ENCODE results near the gene SLC25A22. TPM values are rescaled to one million over a fixed set of nuclear protein-coding genes. Genes with fewer than 3 reads are reported as not detected.

Gene SLC25A22
- polyA plus RNA-seq, 6 donors from 2014 or later = 6.8 to 9.4 (median 7.2) TPM

- Mint-ChIP-seq H3K4me1 (peaks cover 10 to 25% (median 22%) of the 10 kb centered on the region in 3 donors), H3K36me3 (no peaks in the 10 kb centered on the region), H3K9me3 (no peaks in the 10 kb centered on the region), H3K27me3 (no peaks in the 10 kb centered on the region), H3K27ac (peak overlapping the region in 1 of 6 donors; percentile 11), H3K4me3 (peak overlapping the region in 3 of 8 donors; percentile 12 to 64 (median 51))
- DNase-seq (no peak), ATAC-seq (ENCODE audit: low read depth in 2 of 2) (no peak)
Measured at GRCh38 chr11:749731-750130, 48.4 kb downstream of the SLC25A22 start.

GRCh38 chr11:748007-748359 lies 50.1 kb downstream of the SLC25A22 start:
- Mint-ChIP-seq H3K27me3 (no peaks in the 10 kb centered on the region), H3K4me3 (peak overlapping the region; percentile 78 to 94 (median 86)), H3K36me3 (no peaks in the 10 kb centered on the region), H3K27ac (peak overlapping the region in 3 of 6 donors; percentile 42 to 92 (median 76)), H3K9me3 (no peaks in the 10 kb centered on the region), H3K4me1 (peaks cover 10 to 25% (median 22%) of the 10 kb centered on the region in 3 donors)
- ATAC-seq (ENCODE audit: low read depth in 2 of 2) (peak; percentile 2 to 4), DNase-seq (no peak)

GRCh38 chr11:747158-748006 lies 50.7 kb downstream of the SLC25A22 start, which contains the start of gene TALDO1:
TSS of gene TALDO1 (plus strand) at chr11:747464. CDS start at chr11:747482, 18 bp downstream.
- no peaks in the 10 kb centered on the region for H3K36me3 Mint-ChIP-seq
- peaks cover 10 to 25% (median 22%) of the 10 kb centered on the region in 3 donors for H3K4me1 Mint-ChIP-seq
- DNase-seq (peak; percentile 87), ATAC-seq (ENCODE audit: low read depth in 2 of 2) (peak; percentile 83 to 86)
- H3K4me3 Mint-ChIP-seq = peak within 1 kb of the TSS; percentile 82 to 94 (median 90)
- H3K27ac Mint-ChIP-seq = peak within 1 kb of the TSS; percentile 18 to 92 (median 76)
- no peaks in the 10 kb centered on the region for H3K9me3 Mint-ChIP-seq
- H3K27me3 Mint-ChIP-seq = no peaks in the 10 kb centered on the region

- Mint-ChIP-seq H3K9me3 (no peaks in the 10 kb centered on the region), H3K4me3 (peak overlapping the region; percentile 82 to 93 (median 90)), H3K36me3 (no peaks in the 10 kb centered on the region), H3K27ac (peak overlapping the region in 4 of 6 donors; percentile 31 to 79 (median 69)), H3K27me3 (no peaks in the 10 kb centered on the region), H3K4me1 (peaks cover 10 to 25% (median 22%) of the 10 kb centered on the region in 3 donors)
- no peak for DNase-seq
- peak; percentile 39 for ATAC-seq (ENCODE audit: low read depth in 2 of 2)
Measured at GRCh38 chr11:746289-747157, 51.6 kb downstream of the SLC25A22 start.

GRCh38 chr11:745428-745827 lies 52.7 kb downstream of the SLC25A22 start:
- peaks cover 10 to 25% (median 17%) of the 10 kb centered on the region in 3 donors for H3K4me1 Mint-ChIP-seq
- H3K27ac Mint-ChIP-seq = no peak overlapping the region
- H3K4me3 Mint-ChIP-seq = peak overlapping the region in 2 of 8 donors; percentile 61 to 91
- DNase-seq (no peak), ATAC-seq (ENCODE audit: low read depth in 2 of 2) (no peak)
- no peaks in the 10 kb centered on the region for H3K36me3 Mint-ChIP-seq
- H3K9me3 Mint-ChIP-seq = no peaks in the 10 kb centered on the region
- H3K27me3 Mint-ChIP-seq = no peaks in the 10 kb centered on the region

GRCh38 chr11:742571-743201 lies 55.4 kb downstream of the SLC25A22 start:
- Mint-ChIP-seq H3K9me3 (no peaks in the 10 kb centered on the region), H3K27ac (no peak overlapping the region)
- no peak for ATAC-seq (ENCODE audit: low read depth in 2 of 2)

GRCh38 chr11:742156-742546 lies 55.9 kb downstream of the SLC25A22 start:
- no peak for DNase-seq
- peaks cover 12 to 15% (median 15%) of the 10 kb centered on the region in 3 donors for H3K4me1 Mint-ChIP-seq
- H3K36me3 Mint-ChIP-seq = no peaks in the 10 kb centered on the region
- peaks cover 0 to 16% (median 13%) of the 10 kb centered on the region in 3 donors for H3K27me3 Mint-ChIP-seq
- no peaks in the 10 kb centered on the region for H3K9me3 Mint-ChIP-seq
- no peak overlapping the region for H3K27ac Mint-ChIP-seq
- no peak for ATAC-seq (ENCODE audit: low read depth in 2 of 2)
- no peak overlapping the region for H3K4me3 Mint-ChIP-seq

More at GRCh38 chr11:742571-743201, 55.4 kb downstream of the SLC25A22 start:
- peaks cover 0 to 11% (median 7%) of the 10 kb centered on the region in 3 donors for H3K27me3 Mint-ChIP-seq
- DNase-seq = no peak
- H3K4me1 Mint-ChIP-seq = peaks cover 7 to 10% (median 10%) of the 10 kb centered on the region in 3 donors
- H3K36me3 Mint-ChIP-seq = no peaks in the 10 kb centered on the region
- H3K4me3 Mint-ChIP-seq = no peak overlapping the region

Other genes with a start within 250 kb of the SLC25A22 start
- 1 to 10 TPM; 2.1 to 4.8 (median 2.9) TPM for gene LMNTD2, start 237.5 kb downstream of the SLC25A22 start, polyA plus RNA-seq (ENCODE audit: low read depth in 6 of 6)
- gene RASSF7, start 237.3 kb downstream of the SLC25A22 start, polyA plus RNA-seq (ENCODE audit: low read depth in 6 of 6) = 10 to 100 TPM; 17.3 to 31.5 (median 23.5) TPM
- gene PHRF1, start 221.8 kb downstream of the SLC25A22 start, polyA plus RNA-seq (ENCODE audit: low read depth in 6 of 6) = 10 to 100 TPM in 1 of 6 donors, 1 to 10 TPM in 5; 2.3 to 16.4 (median 5.2) TPM
- 10 to 100 TPM; 28.5 to 89.8 (median 50.2) TPM for gene IRF7, start 182.3 kb downstream of the SLC25A22 start, polyA plus RNA-seq (ENCODE audit: low read depth in 6 of 6)
- gene CDHR5, start 173.3 kb downstream of the SLC25A22 start, polyA plus RNA-seq (ENCODE audit: low read depth in 6 of 6) = not detected
- not detected for gene SCT, start 171.1 kb downstream of the SLC25A22 start, polyA plus RNA-seq (ENCODE audit: low read depth in 6 of 6)
- gene DRD4, start 161.0 kb downstream of the SLC25A22 start, polyA plus RNA-seq (ENCODE audit: low read depth in 6 of 6) = not detected
- gene DEAF1, start 103.1 kb downstream of the SLC25A22 start, polyA plus RNA-seq (ENCODE audit: low read depth in 6 of 6) = 10 to 100 TPM; 16.7 to 39.8 (median 24.7) TPM
- 10 to 100 TPM; 31.5 to 41.0 (median 36.6) TPM for gene TMEM80, start 102.5 kb downstream of the SLC25A22 start, polyA plus RNA-seq (ENCODE audit: low read depth in 6 of 6)
- gene EPS8L2, start 92.0 kb downstream of the SLC25A22 start, polyA plus RNA-seq (ENCODE audit: low read depth in 6 of 6) = 1 to 10 TPM; 1.3 to 7.6 (median 3.3) TPM
- gene TALDO1, start 50.8 kb downstream of the SLC25A22 start, polyA plus RNA-seq (ENCODE audit: low read depth in 6 of 6) = 100 to 1,000 TPM; 156 to 201 (median 164) TPM
- 10 to 100 TPM in 1 of 6 donors, 1 to 10 TPM in 4, not detected in 1; 4.5 to 14.1 (median 7.0) TPM for gene GATD1, start 20.8 kb downstream of the SLC25A22 start, polyA plus RNA-seq (ENCODE audit: low read depth in 6 of 6)
- gene CEND1, start 8.2 kb downstream of the SLC25A22 start, polyA plus RNA-seq (ENCODE audit: low read depth in 6 of 6) = not detected
- gene PIDD1, start 7.0 kb upstream of the SLC25A22 start, polyA plus RNA-seq (ENCODE audit: low read depth in 6 of 6) = 1 to 10 TPM in 5 of 6 donors, not detected in 1; 2.6 to 6.2 (median 3.5) TPM
- gene RPLP2, start 11.7 kb upstream of the SLC25A22 start, polyA plus RNA-seq (ENCODE audit: low read depth in 6 of 6) = 1,000 to 10,000 TPM; 1,447 to 3,573 (median 3,150) TPM
- 10 to 100 TPM; 13.0 to 49.9 (median 26.9) TPM for gene PNPLA2, start 20.6 kb upstream of the SLC25A22 start, polyA plus RNA-seq (ENCODE audit: low read depth in 6 of 6)
- under 1 TPM in 3 of 6 donors, not detected in 3; 0.41 to 1.00 (median 0.55) TPM for gene CRACR2B, start 29.6 kb upstream of the SLC25A22 start, polyA plus RNA-seq (ENCODE audit: low read depth in 6 of 6)
- gene CD151, start 34.7 kb upstream of the SLC25A22 start, polyA plus RNA-seq (ENCODE audit: low read depth in 6 of 6) = 1 to 10 TPM; 1.2 to 5.8 (median 3.2) TPM
- 10 to 100 TPM; 41.3 to 68.4 (median 55.9) TPM for gene POLR2L, start 44.2 kb upstream of the SLC25A22 start, polyA plus RNA-seq (ENCODE audit: low read depth in 6 of 6)
- 1 to 10 TPM in 5 of 6 donors, not detected in 1; 1.5 to 3.4 (median 2.8) TPM for gene TSPAN4, start 44.6 kb upstream of the SLC25A22 start, polyA plus RNA-seq (ENCODE audit: low read depth in 6 of 6)
- 10 to 100 TPM; 39.0 to 69.7 (median 47.2) TPM for gene CHID1, start 112.5 kb upstream of the SLC25A22 start, polyA plus RNA-seq (ENCODE audit: low read depth in 6 of 6)
- 1 to 10 TPM; 3.3 to 9.2 (median 4.7) TPM for gene AP2A2, start 127.6 kb upstream of the SLC25A22 start, polyA plus RNA-seq (ENCODE audit: low read depth in 6 of 6)
- under 1 TPM in 1 of 6 donors, not detected in 5; 0.04 TPM for gene MUC6, start 238.4 kb upstream of the SLC25A22 start, polyA plus RNA-seq (ENCODE audit: low read depth in 6 of 6)